Liver (tissue), 3 donors: Measurements from ENCODE around the gene KIAA0930.

Source experiments
- CTCF ChIP-seq: fragments of 150-350 bp; IDR thresholded peaks from 2 replicates; pipeline ENCODE4 v1.5.1; 2017; ENCODE audit warnings: improper control_type of control experiment, low read depth, low read length; ENCODE audit not compliant: missing input control
- EGR1 ChIP-seq, 2 donors: IDR thresholded peaks; 2 replicates each; pipeline ENCODE4 v1.6.1; 2016 to 2018; ENCODE audit warnings: antibody characterized with exemption in 2 of 2, low read depth in 2 of 2
- FOXA1 ChIP-seq: IDR thresholded peaks from 2 replicates; pipeline ENCODE4 v1.6.1; 2016; ENCODE audit warnings: antibody characterized with exemption
- GABPA ChIP-seq, 2 donors: IDR thresholded peaks in 1 of 2; conservative IDR thresholded peaks in 1 of 2; 2 replicates each; pipeline ENCODE4 v1.6.1; 2016; ENCODE audit warnings: antibody characterized with exemption in 2 of 2, mild to moderate bottlenecking in 1 of 2, moderate library complexity in 1 of 2
- JUND ChIP-seq, 2 donors: IDR thresholded peaks; 2 replicates each; pipeline ENCODE4 v1.6.1; 2016; ENCODE audit warnings: antibody characterized with exemption in 2 of 2
- MAX ChIP-seq: IDR thresholded peaks from 2 replicates; pipeline ENCODE4 v1.6.1; 2016; ENCODE audit warnings: antibody characterized with exemption
- NR2F2 ChIP-seq: IDR thresholded peaks from 2 replicates; pipeline ENCODE4 v1.6.1; 2016; ENCODE audit warnings: antibody characterized with exemption
- RAD21 ChIP-seq, 2 donors: IDR thresholded peaks; 2 replicates each; pipeline ENCODE4 v1.6.1; 2016; ENCODE audit warnings: antibody characterized with exemption in 2 of 2, mild to moderate bottlenecking in 2 of 2
- SP1 ChIP-seq: IDR thresholded peaks from 2 replicates; pipeline ENCODE4 v1.6.1; 2018; ENCODE audit warnings: antibody characterized with exemption, mild to moderate bottlenecking
- TAF1 ChIP-seq: conservative IDR thresholded peaks from 2 replicates; pipeline ENCODE4 v1.6.1; 2016; ENCODE audit warnings: antibody characterized with exemption, mild to moderate bottlenecking
- YY1 ChIP-seq: IDR thresholded peaks from 2 replicates; pipeline ENCODE4 v1.6.1; 2016; ENCODE audit warnings: antibody characterized with exemption, mild to moderate bottlenecking
- TF ChIP-seq, protein P1 (sequence below): IDR thresholded peaks from 2 replicates; pipeline ENCODE4 v1.6.1; 2016; ENCODE audit warnings: antibody characterized with exemption
- TF ChIP-seq, protein P2 (sequence below): IDR thresholded peaks from 2 replicates; pipeline ENCODE4 v1.6.1; 2016; ENCODE audit warnings: antibody characterized with exemption, mild to moderate bottlenecking
- donor health status: healthy.
- donor health status: healthy.

DNA sequence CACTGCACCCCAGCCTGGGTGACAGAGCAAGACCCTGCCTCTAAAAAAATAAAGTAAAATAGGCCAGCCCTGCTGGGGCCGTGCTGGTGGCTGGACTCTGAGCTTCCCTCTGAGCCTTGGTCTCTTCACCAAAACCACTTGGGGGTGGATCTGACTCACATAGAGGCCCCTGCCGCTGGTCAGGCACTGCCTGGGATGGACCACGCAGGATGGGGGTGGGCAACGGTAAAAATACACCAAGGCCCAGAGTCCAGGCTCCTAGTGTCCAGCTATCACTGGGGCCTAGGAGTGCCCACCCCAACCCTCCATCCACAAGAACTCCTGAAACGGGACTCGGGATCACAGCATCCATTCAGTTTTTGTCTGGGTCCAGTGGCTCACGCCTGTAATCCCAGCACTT lies 31.8 kb upstream of the KIAA0930 start:
- TF ChIP-seq CTCF (no peak), FOXA1 (no peak), MAX (no peak), RAD21 (IDR thresholded peaks at IDR 0.05) (no peak), EGR1 (IDR thresholded peaks at IDR 0.05; ENCODE audit: low read depth in 2 of 2) (no peak), SP1 (no peak), NR2F2 (no peak), YY1 (no peak), JUND (IDR thresholded peaks at IDR 0.05) (no peak), TAF1 (no peak), GABPA (IDR thresholded peaks at IDR 0.05 in 1 of 2, conservative IDR thresholded peaks at IDR 0.05 in 1 of 2) (no peak)
- TF ChIP-seq, protein P1, sequence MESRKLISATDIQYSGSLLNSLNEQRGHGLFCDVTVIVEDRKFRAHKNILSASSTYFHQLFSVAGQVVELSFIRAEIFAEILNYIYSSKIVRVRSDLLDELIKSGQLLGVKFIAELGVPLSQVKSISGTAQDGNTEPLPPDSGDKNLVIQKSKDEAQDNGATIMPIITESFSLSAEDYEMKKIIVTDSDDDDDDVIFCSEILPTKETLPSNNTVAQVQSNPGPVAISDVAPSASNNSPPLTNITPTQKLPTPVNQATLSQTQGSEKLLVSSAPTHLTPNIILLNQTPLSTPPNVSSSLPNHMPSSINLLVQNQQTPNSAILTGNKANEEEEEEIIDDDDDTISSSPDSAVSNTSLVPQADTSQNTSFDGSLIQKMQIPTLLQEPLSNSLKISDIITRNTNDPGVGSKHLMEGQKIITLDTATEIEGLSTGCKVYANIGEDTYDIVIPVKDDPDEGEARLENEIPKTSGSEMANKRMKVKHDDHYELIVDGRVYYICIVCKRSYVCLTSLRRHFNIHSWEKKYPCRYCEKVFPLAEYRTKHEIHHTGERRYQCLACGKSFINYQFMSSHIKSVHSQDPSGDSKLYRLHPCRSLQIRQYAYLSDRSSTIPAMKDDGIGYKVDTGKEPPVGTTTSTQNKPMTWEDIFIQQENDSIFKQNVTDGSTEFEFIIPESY, result no peak
- TF ChIP-seq, protein P2, sequence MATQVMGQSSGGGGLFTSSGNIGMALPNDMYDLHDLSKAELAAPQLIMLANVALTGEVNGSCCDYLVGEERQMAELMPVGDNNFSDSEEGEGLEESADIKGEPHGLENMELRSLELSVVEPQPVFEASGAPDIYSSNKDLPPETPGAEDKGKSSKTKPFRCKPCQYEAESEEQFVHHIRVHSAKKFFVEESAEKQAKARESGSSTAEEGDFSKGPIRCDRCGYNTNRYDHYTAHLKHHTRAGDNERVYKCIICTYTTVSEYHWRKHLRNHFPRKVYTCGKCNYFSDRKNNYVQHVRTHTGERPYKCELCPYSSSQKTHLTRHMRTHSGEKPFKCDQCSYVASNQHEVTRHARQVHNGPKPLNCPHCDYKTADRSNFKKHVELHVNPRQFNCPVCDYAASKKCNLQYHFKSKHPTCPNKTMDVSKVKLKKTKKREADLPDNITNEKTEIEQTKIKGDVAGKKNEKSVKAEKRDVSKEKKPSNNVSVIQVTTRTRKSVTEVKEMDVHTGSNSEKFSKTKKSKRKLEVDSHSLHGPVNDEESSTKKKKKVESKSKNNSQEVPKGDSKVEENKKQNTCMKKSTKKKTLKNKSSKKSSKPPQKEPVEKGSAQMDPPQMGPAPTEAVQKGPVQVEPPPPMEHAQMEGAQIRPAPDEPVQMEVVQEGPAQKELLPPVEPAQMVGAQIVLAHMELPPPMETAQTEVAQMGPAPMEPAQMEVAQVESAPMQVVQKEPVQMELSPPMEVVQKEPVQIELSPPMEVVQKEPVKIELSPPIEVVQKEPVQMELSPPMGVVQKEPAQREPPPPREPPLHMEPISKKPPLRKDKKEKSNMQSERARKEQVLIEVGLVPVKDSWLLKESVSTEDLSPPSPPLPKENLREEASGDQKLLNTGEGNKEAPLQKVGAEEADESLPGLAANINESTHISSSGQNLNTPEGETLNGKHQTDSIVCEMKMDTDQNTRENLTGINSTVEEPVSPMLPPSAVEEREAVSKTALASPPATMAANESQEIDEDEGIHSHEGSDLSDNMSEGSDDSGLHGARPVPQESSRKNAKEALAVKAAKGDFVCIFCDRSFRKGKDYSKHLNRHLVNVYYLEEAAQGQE, result no peak
